Right renal pelvis (tissue), 4 donors: ENCODE measurements around the gene LSM7. TPM values are rescaled to one million over a fixed set of nuclear protein-coding genes. Genes with fewer than 3 reads are reported as not detected.
"Not testable (repeated sequence)": the region's sequence is repeated elsewhere in the genome, so short reads cannot be mapped to it uniquely, and the experiment has no call there.

ENCODE experiments used
- DNase-seq, 4 donors: peaks; one replicate each; pipeline ENCODE4 v3.0.0-alpha.2; 2013; ENCODE audit warnings: low read depth in 4 of 4, low spot score in 3 of 4, missing footprints in 1 of 4
- polyA plus RNA-seq, 4 donors: library from polyadenylated mRNA; unstranded; fragments of 120-200 nt; gene quantifications; one replicate each; pipeline ENCODE4 v1.2.1, GENCODE V29; 2013; ENCODE audit not compliant: insufficient read length in 4 of 4

LSM7 gene
- polyA plus RNA-seq, 4 donors: 69.8 to 117 (median 73.1) TPM

- no peak for DNase-seq
Measured at GRCh38 chr19:2282062-2282861, 46.1 kb downstream of the LSM7 start, which contains the start of gene PEAK3. Gene PEAK3, minus strand, starts transcription at chr19:2282175. Its CDS starts 1,244 bp downstream, at chr19:2280931.

GRCh38 chr19:2281265-2282061 lies 46.9 kb downstream of the LSM7 start:
- DNase-seq: not testable (repeated sequence)

- DNase-seq: no peak
Measured at GRCh38 chr19:2280633-2281264, 47.6 kb downstream of the LSM7 start.

- DNase-seq: no peak
Measured at GRCh38 chr19:2278459-2279158, 49.8 kb downstream of the LSM7 start.

GRCh38 chr19:2277138-2277537 lies 51.2 kb downstream of the LSM7 start:
- no peak for DNase-seq

GRCh38 chr19:2276429-2276986 lies 51.9 kb downstream of the LSM7 start:
- DNase-seq: no peak

- DNase-seq: no peak
Measured at GRCh38 chr19:2275588-2276428, 52.6 kb downstream of the LSM7 start.

- DNase-seq: peak in 1 of 4 donors; percentile 41
Measured at GRCh38 chr19:2274931-2275535, 53.4 kb downstream of the LSM7 start.

GRCh38 chr19:2274185-2274711 lies 54.1 kb downstream of the LSM7 start:
- no peak for DNase-seq

- DNase-seq: peak in 1 of 4 donors; percentile 38
Measured at GRCh38 chr19:2273356-2274184, 54.8 kb downstream of the LSM7 start.

Other genes starting within 250 kb of the LSM7 start
- gene MOB3A, start 232.3 kb downstream of the LSM7 start, polyA plus RNA-seq: 10 to 100 TPM; 23.4 to 26.8 (median 25.1) TPM
- gene IZUMO4, start 231.7 kb downstream of the LSM7 start, polyA plus RNA-seq: 1 to 10 TPM; 6.2 to 7.2 (median 7.0) TPM
- 100 to 1,000 TPM in 3 of 4 donors, 10 to 100 TPM in 1; 96.5 to 124 (median 111) TPM for gene AP3D1, start 177.0 kb downstream of the LSM7 start, polyA plus RNA-seq
- gene DOT1L, start 164.7 kb downstream of the LSM7 start, polyA plus RNA-seq: 10 to 100 TPM; 22.8 to 32.3 (median 26.3) TPM
- gene PLEKHJ1, start 92.3 kb downstream of the LSM7 start, polyA plus RNA-seq: 10 to 100 TPM; 58.4 to 91.2 (median 63.3) TPM
- 10 to 100 TPM; 65.4 to 91.1 (median 73.2) TPM for gene SF3A2, start 91.8 kb downstream of the LSM7 start, polyA plus RNA-seq
- 1 to 10 TPM; 1.7 to 4.0 (median 2.2) TPM for gene AMH, start 79.3 kb downstream of the LSM7 start, polyA plus RNA-seq
- gene JSRP1, start 72.2 kb downstream of the LSM7 start, polyA plus RNA-seq: under 1 TPM; 0.30 to 0.91 (median 0.45) TPM
- gene PEAK3, start 46.4 kb downstream of the LSM7 start, polyA plus RNA-seq: under 1 TPM in 3 of 4 donors, not detected in 1; 0.06 to 0.08 (median 0.06) TPM
- gene LINGO3, start 20.4 kb downstream of the LSM7 start, polyA plus RNA-seq: under 1 TPM in 1 of 4 donors, not detected in 3; 0.06 TPM
- gene SPPL2B, start 98 bp upstream of the LSM7 start, polyA plus RNA-seq: 10 to 100 TPM; 53.8 to 91.6 (median 59.9) TPM
- under 1 TPM; 0.13 to 0.29 (median 0.26) TPM for gene TMPRSS9, start 31.7 kb upstream of the LSM7 start, polyA plus RNA-seq
- gene TIMM13, start 99.0 kb upstream of the LSM7 start, polyA plus RNA-seq: 100 to 1,000 TPM in 1 of 4 donors, 10 to 100 TPM in 3; 62.6 to 125 (median 71.4) TPM
- 10 to 100 TPM; 54.2 to 79.5 (median 62.3) TPM for gene LMNB2, start 128.4 kb upstream of the LSM7 start, polyA plus RNA-seq
- 10 to 100 TPM; 10.1 to 14.1 (median 13.1) TPM for gene GADD45B, start 147.5 kb upstream of the LSM7 start, polyA plus RNA-seq